SK-N-SH (cell line): Measurements from ENCODE around the gene ZFAND4.

Experiments used
- CHD2 ChIP-seq: fragments of 150-350 bp; IDR thresholded peaks from 2 replicates; pipeline ENCODE4 v1.6.1; 2018; ENCODE audit warnings: low read length; ENCODE audit not compliant: partially characterized antibody
- ELF1 ChIP-seq: IDR thresholded peaks from 2 replicates; pipeline ENCODE4 v1.4.0; 2012
- FOSL2 ChIP-seq: IDR thresholded peaks from 2 replicates; pipeline ENCODE4 v1.4.0; 2012; ENCODE audit warnings: low read depth, mild to moderate bottlenecking, moderate library complexity, borderline replicate concordance
- FOXM1 ChIP-seq: IDR thresholded peaks from 2 replicates; pipeline ENCODE4 v1.4.0; 2012; ENCODE audit warnings: low read depth, mild to moderate bottlenecking
- GABPA ChIP-seq: IDR thresholded peaks from 2 replicates; pipeline ENCODE4 v1.4.0; 2012; ENCODE audit warnings: low read depth, mild to moderate bottlenecking
- MEF2A ChIP-seq: IDR thresholded peaks from 2 replicates; pipeline ENCODE4 v1.4.0; 2012; ENCODE audit warnings: low read depth, borderline replicate concordance
- POLR2AphosphoS5 ChIP-seq: IDR thresholded peaks from 2 replicates; pipeline ENCODE4 v1.6.1; 2012; ENCODE audit warnings: low read depth, low read length
- RFX5 ChIP-seq: IDR thresholded peaks from 2 replicates; pipeline ENCODE4 v1.6.1; 2012; ENCODE audit warnings: mild to moderate bottlenecking, improper control_type of control experiment, low read length
- RXRA ChIP-seq: IDR thresholded peaks from 2 replicates; pipeline ENCODE4 v1.4.0; 2012; ENCODE audit warnings: low read depth, mild to moderate bottlenecking, borderline replicate concordance
- SMC3 ChIP-seq: IDR thresholded peaks from 2 replicates; pipeline ENCODE4 v1.6.1; 2012; ENCODE audit warnings: low read depth, low read length, improper control_type of control experiment
- TAF1 ChIP-seq: IDR thresholded peaks from 2 replicates; pipeline ENCODE4 v1.6.1; 2012; ENCODE audit warnings: low read depth, mild to moderate bottlenecking, low read length, moderate library complexity, borderline replicate concordance
- TF ChIP-seq, protein P1 (sequence below): fragments of 200-600 bp; sonication (generic); IDR thresholded peaks from 2 replicates; pipeline ENCODE4 v1.6.1; 2017; ENCODE audit warnings: antibody characterized with exemption, mild to moderate bottlenecking, moderate library complexity
- TF ChIP-seq, protein P2 (sequence below): fragments of 150-350 bp; IDR thresholded peaks from 2 replicates; pipeline ENCODE4 v1.6.1; 2016; ENCODE audit warnings: mild to moderate bottlenecking, low read depth, low read length
- TF ChIP-seq, protein P3 (sequence below): IDR thresholded peaks from 2 replicates; pipeline ENCODE4 v1.6.1; 2012; ENCODE audit warnings: mild to moderate bottlenecking, low read depth, low read length, moderate library complexity

DNA sequence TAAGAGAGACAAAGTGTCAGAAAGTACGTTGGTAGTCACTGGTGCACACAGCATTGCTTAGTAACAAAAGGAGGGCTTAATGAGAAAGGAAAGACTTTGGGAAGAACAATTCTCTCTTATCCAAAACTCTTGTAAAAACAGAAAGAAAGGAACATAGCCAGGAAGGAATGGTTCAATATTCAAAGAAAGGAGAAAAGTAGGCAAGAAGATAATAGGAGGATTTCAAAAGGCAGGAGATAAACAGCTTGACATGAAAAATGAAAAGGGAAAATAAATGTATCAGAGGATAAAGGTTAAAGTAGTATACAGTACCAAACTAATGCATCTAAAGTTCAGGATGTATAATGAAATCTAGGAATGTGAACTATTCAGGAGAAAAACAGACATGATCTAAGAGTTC, 20.1 kb downstream of the ZFAND4 start:
- TF ChIP-seq, protein P1, sequence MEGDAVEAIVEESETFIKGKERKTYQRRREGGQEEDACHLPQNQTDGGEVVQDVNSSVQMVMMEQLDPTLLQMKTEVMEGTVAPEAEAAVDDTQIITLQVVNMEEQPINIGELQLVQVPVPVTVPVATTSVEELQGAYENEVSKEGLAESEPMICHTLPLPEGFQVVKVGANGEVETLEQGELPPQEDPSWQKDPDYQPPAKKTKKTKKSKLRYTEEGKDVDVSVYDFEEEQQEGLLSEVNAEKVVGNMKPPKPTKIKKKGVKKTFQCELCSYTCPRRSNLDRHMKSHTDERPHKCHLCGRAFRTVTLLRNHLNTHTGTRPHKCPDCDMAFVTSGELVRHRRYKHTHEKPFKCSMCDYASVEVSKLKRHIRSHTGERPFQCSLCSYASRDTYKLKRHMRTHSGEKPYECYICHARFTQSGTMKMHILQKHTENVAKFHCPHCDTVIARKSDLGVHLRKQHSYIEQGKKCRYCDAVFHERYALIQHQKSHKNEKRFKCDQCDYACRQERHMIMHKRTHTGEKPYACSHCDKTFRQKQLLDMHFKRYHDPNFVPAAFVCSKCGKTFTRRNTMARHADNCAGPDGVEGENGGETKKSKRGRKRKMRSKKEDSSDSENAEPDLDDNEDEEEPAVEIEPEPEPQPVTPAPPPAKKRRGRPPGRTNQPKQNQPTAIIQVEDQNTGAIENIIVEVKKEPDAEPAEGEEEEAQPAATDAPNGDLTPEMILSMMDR = no peak
- TF ChIP-seq FOXM1 = no peak
- TF ChIP-seq, protein P2, sequence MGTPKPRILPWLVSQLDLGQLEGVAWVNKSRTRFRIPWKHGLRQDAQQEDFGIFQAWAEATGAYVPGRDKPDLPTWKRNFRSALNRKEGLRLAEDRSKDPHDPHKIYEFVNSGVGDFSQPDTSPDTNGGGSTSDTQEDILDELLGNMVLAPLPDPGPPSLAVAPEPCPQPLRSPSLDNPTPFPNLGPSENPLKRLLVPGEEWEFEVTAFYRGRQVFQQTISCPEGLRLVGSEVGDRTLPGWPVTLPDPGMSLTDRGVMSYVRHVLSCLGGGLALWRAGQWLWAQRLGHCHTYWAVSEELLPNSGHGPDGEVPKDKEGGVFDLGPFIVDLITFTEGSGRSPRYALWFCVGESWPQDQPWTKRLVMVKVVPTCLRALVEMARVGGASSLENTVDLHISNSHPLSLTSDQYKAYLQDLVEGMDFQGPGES = no peak
- TF ChIP-seq RXRA = no peak
- TF ChIP-seq CHD2 = no peak
- no peak for TF ChIP-seq GABPA
- TF ChIP-seq TAF1 = no peak
- TF ChIP-seq RFX5 = no peak
- TF ChIP-seq, protein P3, sequence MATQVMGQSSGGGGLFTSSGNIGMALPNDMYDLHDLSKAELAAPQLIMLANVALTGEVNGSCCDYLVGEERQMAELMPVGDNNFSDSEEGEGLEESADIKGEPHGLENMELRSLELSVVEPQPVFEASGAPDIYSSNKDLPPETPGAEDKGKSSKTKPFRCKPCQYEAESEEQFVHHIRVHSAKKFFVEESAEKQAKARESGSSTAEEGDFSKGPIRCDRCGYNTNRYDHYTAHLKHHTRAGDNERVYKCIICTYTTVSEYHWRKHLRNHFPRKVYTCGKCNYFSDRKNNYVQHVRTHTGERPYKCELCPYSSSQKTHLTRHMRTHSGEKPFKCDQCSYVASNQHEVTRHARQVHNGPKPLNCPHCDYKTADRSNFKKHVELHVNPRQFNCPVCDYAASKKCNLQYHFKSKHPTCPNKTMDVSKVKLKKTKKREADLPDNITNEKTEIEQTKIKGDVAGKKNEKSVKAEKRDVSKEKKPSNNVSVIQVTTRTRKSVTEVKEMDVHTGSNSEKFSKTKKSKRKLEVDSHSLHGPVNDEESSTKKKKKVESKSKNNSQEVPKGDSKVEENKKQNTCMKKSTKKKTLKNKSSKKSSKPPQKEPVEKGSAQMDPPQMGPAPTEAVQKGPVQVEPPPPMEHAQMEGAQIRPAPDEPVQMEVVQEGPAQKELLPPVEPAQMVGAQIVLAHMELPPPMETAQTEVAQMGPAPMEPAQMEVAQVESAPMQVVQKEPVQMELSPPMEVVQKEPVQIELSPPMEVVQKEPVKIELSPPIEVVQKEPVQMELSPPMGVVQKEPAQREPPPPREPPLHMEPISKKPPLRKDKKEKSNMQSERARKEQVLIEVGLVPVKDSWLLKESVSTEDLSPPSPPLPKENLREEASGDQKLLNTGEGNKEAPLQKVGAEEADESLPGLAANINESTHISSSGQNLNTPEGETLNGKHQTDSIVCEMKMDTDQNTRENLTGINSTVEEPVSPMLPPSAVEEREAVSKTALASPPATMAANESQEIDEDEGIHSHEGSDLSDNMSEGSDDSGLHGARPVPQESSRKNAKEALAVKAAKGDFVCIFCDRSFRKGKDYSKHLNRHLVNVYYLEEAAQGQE = no peak
- no peak for TF ChIP-seq FOSL2
- no peak for TF ChIP-seq POLR2AphosphoS5
- no peak for TF ChIP-seq ELF1
- no peak for TF ChIP-seq SMC3
- no peak for TF ChIP-seq MEF2A
